Measurements from ENCODE around the gene TARBP1. TPM values are rescaled to one million over a fixed set of nuclear protein-coding genes. Genes with fewer than 3 reads are reported as not detected.
"Not testable (repeated sequence)": the region's sequence is repeated elsewhere in the genome, so short reads cannot be mapped to it uniquely, and the experiment has no call there.

The TARBP1 gene
- total RNA-seq, 1 donor from 2014 or later = 11.4 TPM

DNA sequence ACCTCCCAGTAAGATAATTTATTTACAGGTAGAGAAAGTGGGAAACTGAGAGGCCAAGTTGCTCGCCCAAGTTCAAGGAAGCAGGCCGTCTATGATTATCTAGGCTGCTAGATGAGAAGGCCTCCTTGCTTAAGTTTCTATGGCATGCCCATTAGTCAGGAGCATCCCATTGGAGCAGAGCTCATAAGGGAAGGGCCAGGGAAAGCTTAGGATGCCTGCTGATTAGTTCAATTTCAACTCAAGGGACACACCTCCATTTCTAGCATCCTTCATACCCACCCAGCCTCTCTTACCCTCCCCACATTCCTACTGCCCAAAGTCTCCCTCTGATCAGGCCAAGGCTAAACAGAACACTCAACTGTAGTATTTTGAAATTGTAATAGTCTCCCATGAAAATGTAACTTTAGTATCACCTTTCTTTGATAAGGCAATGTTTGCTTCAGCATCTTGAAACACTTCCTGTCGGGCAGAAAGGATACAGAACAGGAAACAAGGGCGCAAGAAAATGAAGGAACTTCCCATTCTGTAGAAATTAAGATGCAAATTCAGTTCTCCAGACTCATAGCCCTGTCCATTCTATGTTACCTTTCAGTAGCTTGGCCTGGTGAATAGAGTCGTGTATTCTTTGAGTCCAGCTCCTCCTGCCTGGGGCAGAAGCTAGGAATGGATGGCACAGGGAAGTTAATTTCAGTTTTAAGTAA lies 46.3 kb upstream of the TARBP1 start:
- Histone ChIP-seq H3K9me3 (replicated peaks) (no peaks in the 10 kb centered on the region), H3K27me3 (ENCODE audit: low read depth) (no peaks in the 10 kb centered on the region), H3K36me3 (no peaks in the 10 kb centered on the region), H3K4me3 (no peak overlapping the region), H3K4me1 (peaks cover 83% of the 10 kb centered on the region), H3K27ac (replicated peaks) (peak overlapping the region; percentile 95)
- intact Hi-C loops (cut with micrococcal nuclease) = no loop called here
- DNase-seq = no peak
- TF ChIP-seq, protein P1, sequence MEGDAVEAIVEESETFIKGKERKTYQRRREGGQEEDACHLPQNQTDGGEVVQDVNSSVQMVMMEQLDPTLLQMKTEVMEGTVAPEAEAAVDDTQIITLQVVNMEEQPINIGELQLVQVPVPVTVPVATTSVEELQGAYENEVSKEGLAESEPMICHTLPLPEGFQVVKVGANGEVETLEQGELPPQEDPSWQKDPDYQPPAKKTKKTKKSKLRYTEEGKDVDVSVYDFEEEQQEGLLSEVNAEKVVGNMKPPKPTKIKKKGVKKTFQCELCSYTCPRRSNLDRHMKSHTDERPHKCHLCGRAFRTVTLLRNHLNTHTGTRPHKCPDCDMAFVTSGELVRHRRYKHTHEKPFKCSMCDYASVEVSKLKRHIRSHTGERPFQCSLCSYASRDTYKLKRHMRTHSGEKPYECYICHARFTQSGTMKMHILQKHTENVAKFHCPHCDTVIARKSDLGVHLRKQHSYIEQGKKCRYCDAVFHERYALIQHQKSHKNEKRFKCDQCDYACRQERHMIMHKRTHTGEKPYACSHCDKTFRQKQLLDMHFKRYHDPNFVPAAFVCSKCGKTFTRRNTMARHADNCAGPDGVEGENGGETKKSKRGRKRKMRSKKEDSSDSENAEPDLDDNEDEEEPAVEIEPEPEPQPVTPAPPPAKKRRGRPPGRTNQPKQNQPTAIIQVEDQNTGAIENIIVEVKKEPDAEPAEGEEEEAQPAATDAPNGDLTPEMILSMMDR (IDR thresholded peaks at IDR 0.05; ENCODE audit: borderline replicate concordance) = no peak

DNA sequence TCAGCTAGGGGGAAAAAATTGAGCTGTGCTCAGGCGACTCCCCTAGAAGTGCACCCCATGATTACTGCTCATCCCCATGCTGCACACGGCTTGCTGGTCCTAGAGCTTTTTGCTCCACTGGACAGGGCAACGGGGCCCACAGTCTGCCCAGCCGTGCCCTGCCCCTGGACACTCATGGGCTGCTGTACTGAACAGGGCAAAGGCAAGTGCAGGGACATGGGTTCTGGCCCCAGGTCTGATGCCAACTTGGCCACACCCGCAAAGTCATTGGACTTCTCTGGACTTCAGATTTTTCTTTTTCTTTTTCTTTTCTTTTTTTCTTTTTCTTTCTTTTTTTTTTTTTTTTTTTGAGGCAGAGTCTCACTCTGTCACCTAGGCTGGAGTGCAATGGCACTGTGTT lies 42.9 kb upstream of the TARBP1 start:
- peak overlapping the region; percentile 95 for H3K27ac ChIP-seq (replicated peaks)
- intact Hi-C loops (cut with micrococcal nuclease) = no loop called here
- TF ChIP-seq, protein P1 (IDR thresholded peaks at IDR 0.05; ENCODE audit: borderline replicate concordance) = no peak
- peaks cover 81% of the 10 kb centered on the region for H3K4me1 ChIP-seq
- H3K27me3 ChIP-seq (ENCODE audit: low read depth) = no peaks in the 10 kb centered on the region
- no peaks in the 10 kb centered on the region for H3K36me3 ChIP-seq
- no peak for DNase-seq
- H3K4me3 ChIP-seq = no peak overlapping the region
- H3K9me3 ChIP-seq (replicated peaks) = no peaks in the 10 kb centered on the region

DNA sequence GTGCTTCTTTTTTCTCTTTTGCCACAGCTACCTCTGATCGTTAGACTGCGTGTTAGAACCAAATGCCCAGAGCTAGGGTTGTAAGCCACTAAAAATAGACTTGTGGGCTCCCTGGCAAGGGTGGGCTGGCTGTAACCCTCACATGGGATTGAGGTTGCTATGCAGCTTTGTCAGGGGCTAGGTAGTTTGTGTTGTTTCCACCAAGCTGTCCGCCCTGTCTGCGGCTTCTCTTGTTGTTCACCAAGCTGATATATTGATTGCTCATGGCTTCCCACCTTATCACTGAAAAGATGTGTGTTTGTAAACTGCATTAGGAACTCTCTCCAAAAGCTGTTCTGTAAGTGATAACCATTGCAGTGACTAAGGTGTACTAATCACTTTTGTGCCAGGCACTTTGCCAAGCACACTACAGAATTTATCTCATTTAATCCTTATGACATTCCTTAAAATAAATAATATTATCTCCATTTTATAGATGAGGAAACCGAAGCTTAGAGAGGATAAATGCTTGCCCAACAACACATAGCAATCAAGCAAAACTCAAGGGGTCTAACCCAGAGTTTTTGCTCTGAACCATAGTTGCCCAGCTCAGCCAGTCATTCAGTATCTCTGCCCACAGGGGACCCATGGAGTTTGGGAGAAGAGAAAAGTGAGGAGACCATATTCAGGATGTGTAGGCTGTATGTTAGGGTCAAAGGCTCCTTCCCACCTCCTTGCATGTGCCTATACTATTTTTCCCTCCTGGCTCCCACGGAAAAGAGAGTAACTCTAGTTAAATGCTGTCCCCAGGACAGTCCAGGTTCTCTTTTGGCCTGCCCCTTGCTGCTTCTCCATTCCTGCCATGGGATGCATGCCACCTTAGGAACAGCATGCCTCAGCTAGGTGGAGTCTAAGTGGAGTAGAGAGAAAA lies 42.2 kb upstream of the TARBP1 start:
- Histone ChIP-seq H3K27me3 (ENCODE audit: low read depth) (no peaks in the 10 kb centered on the region), H3K9me3 (replicated peaks) (no peaks in the 10 kb centered on the region), H3K4me3 (no peak overlapping the region), H3K36me3 (no peaks in the 10 kb centered on the region), H3K27ac (replicated peaks) (peak overlapping the region; percentile 95), H3K4me1 (peaks cover 83% of the 10 kb centered on the region)
- DNase-seq = no peak
- TF ChIP-seq, protein P1 (IDR thresholded peaks at IDR 0.05; ENCODE audit: borderline replicate concordance) = no peak
- intact Hi-C loops (cut with micrococcal nuclease) = no loop called here

DNA sequence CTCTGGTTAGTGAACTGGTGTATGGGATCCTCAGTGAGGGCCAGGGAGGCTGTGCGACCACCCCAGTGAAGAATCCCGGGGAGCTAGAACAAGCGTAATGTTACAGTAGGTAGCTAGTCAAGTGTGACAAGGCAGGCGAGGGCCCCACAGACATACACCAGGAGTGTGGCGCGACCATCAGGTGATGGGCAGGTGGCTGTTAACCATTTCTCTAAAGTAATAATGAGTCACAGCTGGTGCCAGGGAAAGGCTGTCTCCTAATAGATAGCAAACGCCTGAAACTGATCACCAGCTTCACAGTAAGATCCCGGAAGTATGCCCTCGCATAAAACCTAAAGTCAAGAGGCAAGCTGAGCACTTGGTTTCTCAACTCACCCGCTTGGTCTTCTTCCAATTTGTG lies 40.5 kb upstream of the TARBP1 start:
- Histone ChIP-seq H3K9me3 (replicated peaks) (no peaks in the 10 kb centered on the region), H3K36me3 (no peaks in the 10 kb centered on the region), H3K4me1 (peaks cover 85% of the 10 kb centered on the region), H3K4me3 (no peak overlapping the region), H3K27ac (replicated peaks) (peak overlapping the region; percentile 52), H3K27me3 (ENCODE audit: low read depth) (no peaks in the 10 kb centered on the region)
- no peak for DNase-seq
- TF ChIP-seq, protein P1 (IDR thresholded peaks at IDR 0.05; ENCODE audit: borderline replicate concordance) = no peak
- intact Hi-C loops (cut with micrococcal nuclease) = no loop called here

DNA sequence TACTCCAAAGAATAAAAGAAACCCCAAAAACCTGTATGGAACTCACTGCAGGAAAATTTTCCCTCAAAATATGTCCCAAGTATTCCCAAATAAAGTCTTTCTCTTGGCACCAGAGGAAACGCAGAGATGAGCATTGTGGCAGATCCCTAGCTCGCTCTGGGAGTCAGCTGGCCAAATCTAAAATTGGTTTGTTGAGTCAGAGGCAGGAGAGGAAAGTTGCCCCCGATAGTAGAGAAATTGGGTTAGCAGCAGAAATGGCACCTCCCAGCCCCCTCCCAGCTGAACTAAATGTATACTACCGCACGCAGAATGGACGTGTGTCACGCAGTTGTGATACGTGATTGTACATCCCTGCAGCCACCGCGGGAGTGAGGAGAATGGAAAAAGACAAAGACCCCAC lies 39.9 kb upstream of the TARBP1 start:
- DNase-seq = no peak
- H3K4me3 ChIP-seq = no peak overlapping the region
- no peaks in the 10 kb centered on the region for H3K9me3 ChIP-seq (replicated peaks)
- H3K4me1 ChIP-seq = peaks cover 78% of the 10 kb centered on the region
- intact Hi-C loops (cut with micrococcal nuclease) = no loop called here
- H3K36me3 ChIP-seq = no peaks in the 10 kb centered on the region
- TF ChIP-seq, protein P1 (IDR thresholded peaks at IDR 0.05; ENCODE audit: borderline replicate concordance) = no peak
- H3K27ac ChIP-seq (replicated peaks) = peak overlapping the region; percentile 52
- H3K27me3 ChIP-seq (ENCODE audit: low read depth) = no peaks in the 10 kb centered on the region

DNA sequence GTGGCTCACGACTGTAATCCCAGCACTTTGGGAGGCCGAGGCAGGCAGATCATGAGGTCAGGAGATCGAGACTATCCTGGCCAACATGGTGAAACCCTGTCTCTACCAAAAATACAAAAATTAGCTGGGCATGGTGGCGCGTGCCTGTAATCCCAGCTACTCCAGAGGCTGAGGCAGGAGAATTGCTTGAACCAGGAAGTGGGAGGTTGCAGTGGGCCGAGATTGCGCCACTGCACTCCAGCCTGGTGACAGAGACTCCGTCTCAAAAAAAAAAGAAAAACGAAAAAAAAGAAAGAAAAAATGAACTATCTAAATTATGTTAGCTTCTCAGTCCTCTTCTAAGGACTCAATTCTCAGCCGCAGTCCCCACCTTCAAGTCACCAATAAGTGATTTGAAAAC lies 39.1 kb upstream of the TARBP1 start:
- Histone ChIP-seq H3K27ac (replicated peaks) (peak overlapping the region; percentile 52), H3K4me1 (peaks cover 72% of the 10 kb centered on the region)
- H3K27me3 ChIP-seq (ENCODE audit: low read depth); DNase-seq; H3K36me3 ChIP-seq; H3K9me3 ChIP-seq (replicated peaks); H3K4me3 ChIP-seq; intact Hi-C loops (cut with micrococcal nuclease): not testable (repeated sequence)
